HG03097 (cell line): Measurements from ENCODE around the gene OSBPL2.

Source experiments
- ATAC-seq: cut with Tn5 transposase; IDR thresholded peaks from one replicate; pipeline ENCODE4 v1.9.1; 2021; ENCODE audit not compliant: unreplicated experiment, low FRiP score

Gene OSBPL2

GRCh38 chr20:62277253-62277652 lies 38.9 kb downstream of the OSBPL2 start:
- ATAC-seq: no peak

- no peak for ATAC-seq
Measured at GRCh38 chr20:62280303-62280702, 42.0 kb downstream of the OSBPL2 start.

DNA sequence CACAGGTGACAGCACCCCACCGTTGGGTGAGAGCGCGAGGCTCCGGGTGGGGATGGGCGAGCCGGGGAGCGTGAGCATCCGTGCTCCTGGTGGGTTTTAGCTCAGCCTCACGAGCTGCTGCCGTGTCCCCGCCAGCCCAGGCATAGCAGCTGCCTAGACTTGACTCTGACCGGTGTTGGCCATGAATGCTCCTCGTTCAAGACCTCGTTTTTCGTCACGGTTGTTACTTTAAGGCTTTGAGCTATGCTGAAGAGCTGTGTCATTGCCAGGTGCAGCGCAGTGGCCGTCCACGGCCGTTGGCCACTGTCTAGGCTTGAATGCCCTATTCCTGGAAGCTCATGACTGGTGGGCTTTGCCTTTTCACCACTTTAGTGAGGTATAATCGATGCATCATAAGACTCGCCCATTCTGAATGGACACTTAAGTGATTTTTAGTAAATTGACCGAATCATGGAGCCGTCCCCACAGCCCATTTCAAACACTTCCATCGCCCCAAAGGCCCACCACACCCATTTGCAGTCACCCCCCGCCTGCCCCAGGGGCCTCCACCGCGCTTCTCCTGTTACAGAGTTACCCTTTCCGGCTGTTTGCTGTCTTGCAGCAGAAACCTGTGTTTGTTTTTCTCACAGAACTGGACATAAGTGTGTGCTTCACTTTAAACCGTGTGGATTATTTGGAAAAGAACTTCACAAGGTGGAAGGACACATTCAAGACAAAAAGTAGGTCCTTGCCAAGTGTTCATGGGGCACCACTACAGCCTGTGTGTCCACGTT lies 43.0 kb downstream of the OSBPL2 start:
- no peak for ATAC-seq

DNA sequence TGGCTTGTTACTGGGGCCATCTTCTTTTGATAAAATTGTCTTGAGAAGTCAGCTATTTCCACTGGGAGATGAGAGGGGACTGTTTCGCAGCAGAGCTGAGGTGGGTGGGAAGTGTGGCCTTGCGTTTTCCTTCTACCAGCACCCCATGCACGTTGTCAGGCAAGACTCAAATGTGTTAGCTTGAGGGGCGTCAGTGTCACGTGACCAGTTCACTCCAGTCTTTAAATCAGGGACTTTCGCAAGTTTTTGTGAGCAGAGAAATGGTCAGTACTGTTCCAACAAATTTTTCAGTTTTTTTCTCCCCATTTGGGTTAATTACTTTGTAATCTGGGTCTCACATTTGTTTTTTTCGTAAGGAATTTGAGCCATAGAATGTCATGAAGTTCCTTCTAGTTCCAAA lies 43.8 kb downstream of the OSBPL2 start:
- ATAC-seq: no peak

- ATAC-seq: no peak
Measured at GRCh38 chr20:62282877-62283503, 44.7 kb downstream of the OSBPL2 start.

DNA sequence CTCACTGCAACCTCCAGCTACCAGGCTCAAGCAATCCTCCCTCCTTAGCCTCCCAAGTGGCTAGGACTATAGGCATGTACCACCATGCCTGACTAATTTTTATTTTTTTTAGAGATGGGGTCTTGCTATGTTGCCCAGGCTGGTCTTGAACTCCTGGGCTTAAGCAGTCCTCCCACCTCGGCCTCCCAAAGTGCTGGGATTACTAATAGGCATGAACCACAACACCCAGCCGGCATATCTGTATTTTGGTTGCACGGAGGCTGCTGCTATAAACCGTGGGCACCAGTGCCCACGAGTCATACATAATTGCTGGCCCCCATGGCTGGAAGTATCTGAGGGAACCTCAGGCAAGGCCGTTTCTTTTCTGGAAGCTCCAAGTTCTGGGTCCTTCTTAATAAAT lies 46.1 kb downstream of the OSBPL2 start:
- no peak for ATAC-seq

GRCh38 chr20:62285151-62285550 lies 46.8 kb downstream of the OSBPL2 start:
- ATAC-seq: no peak

DNA sequence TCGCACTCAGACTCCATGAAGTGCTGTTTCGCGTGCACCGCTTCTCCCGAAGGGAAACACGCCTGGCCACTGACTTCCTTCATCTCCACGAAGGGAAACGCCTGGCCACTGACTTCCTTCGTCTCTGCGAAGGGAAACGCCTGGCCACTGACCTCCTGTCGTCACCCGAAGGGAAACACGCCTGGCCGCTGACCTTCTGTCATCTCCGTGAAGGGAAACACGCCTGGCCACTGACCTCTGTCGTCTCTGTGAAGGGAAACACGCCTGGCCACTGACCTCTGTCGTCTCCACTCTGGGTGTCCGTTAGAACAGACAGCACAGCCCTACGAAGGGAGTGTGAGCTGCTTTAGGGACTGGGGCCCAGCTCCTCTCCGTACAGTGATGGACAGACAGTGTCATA lies 47.4 kb downstream of the OSBPL2 start:
- ATAC-seq: no peak

DNA sequence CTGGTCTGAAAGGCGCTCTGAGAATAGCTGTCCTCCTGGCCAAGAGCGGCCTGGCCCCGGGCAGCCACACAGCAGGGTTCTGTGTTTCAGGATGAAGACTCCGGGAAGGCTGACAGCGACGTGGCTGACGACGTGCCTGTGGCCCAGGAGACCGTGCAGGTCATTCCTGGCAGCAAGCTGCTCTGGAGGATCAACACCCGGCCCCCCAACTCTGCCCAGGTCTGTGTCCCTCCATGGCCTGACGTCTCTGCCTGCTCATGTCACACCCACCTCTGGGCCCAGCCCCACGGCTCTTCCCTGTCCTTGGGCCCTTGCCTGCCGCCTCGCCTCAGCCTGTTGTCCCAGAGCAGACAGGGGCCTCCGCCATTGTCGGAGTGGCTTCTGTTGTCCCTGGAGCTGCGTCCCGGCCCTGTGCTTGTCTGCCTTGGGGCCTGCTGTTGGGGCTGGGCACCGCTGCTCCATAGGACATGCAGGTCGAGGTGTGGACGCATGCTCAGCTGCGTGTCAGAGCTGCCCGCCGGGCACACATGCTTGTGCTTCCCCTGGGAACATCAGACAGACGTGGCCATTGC lies 48.3 kb downstream of the OSBPL2 start:
- ATAC-seq: no peak

GRCh38 chr20:62287129-62287528 lies 48.8 kb downstream of the OSBPL2 start:
- ATAC-seq: no peak

DNA sequence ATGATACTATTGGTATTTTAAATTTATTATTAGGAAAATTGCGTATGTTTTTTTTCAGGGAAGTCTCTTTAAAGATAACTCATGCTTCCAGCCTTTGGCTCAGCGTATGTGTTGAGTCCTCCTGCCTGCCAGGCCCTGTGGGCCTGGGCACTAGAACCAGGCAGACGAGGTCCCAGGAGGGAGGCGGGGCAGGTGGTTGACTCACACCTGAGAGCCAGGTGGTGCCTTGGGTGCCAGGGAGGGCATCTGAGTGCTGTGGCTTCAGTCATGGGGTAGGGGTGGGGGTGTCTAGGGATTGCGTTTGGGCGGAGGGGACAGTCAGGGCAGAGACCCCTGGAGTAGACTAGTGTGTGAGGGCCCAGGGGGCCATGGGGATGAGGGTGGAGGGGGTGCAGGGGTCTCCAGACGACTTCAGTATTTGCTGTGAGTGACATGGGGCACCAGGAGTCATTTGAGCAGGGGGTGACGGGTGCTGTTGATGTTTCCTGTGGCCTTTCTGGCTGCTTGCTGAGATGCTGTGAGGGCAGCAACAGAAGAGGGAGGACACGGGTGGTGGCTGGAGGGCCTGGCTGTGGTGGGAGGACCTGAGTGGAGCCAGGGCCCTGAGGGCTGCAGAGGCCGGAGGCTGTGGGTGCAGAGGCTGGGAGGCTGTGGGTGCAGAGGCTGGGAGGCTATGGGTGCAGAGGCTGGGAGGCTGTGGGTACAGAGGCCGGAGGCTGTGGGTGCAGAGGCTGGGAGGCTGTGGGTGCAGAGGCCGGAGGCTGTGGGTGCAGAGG lies 49.6 kb downstream of the OSBPL2 start:
- ATAC-seq: no peak

DNA sequence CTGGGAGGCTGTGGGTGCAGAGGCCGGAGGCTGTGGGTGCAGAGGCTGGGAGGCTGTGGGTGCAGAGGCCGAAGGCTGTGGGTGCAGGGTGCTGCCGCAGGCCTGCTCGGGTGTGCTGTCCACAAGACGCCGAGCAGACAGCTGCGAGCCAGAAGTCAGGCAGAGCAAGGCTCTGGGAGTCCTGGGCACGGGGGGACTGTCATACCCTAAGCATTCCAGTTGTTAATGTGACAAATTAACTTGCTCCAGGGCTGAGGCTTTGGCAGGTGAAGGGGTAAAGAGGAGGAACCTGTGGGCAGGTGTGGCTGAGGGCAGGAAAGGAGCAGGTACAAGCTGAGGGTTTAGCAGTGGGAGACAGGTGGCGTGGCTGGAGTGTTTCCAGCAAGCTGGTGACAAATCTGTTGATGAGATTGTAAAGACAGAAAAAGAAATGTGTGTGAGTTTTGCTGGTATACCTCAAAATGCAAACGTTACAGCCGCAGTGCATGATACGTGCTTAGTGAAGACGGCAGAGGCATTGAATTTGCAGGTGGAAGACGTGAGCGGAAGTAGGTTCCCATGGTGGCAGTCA lies 50.3 kb downstream of the OSBPL2 start:
- no peak for ATAC-seq

- ATAC-seq: no peak
Measured at GRCh38 chr20:62289131-62289530, 50.8 kb downstream of the OSBPL2 start.

DNA sequence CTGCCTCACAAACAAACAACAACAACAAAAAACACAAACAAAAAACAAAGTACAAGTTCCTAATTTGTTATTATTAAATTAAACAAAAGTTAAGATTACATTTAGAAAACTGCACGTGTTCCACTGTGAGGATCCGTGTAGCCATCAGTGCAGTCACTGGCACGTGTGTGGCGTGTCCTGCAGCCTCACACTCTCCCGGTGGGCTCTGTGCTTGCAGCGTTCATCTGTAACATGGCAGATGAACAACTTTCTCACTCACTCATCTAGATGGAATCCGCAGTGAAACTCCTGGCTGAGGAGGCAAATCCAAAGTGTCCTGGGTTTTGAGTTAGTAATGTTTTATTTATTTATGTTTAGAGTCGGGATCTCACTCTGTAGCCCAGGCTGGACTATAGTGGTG lies 51.6 kb downstream of the OSBPL2 start:
- no peak for ATAC-seq

DNA sequence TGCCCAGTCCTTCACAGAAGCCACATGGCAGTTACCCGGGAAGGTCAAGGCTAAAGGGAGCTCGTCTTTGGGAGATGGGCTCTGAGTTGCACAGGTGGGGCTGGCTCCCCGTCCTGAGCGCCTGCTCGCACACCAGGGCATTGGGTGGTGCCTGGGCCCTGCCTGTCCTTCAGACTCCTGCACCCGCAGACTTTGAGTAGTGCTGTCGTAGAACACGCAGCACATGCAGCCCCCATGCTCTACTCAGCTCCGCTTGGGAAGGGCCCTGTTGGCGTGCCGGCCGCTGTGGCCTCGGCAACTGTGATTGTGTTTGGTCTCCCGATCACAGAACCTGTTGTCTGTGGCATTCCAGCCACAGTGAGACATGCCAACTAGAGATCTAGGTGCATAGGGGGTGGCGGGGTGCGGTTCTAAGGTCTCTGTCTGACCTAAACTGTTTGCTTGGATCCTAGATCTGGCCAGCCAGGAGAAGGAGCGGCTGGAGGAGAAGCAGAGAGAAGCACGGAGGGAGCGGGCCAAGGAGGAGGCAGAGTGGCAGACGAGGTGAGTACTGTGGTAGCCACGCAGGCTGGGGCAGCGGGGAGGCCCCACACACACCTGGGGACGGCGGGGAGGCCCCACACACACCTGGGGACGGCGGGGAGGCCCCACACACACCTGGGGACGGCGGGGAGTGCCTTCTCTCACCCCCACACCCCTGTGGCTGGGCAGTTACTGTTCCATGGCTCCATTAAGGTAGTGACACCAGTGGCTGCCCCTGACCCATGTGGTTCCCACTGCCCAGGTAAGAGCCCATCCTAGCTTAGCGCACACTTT lies 53.1 kb downstream of the OSBPL2 start:
- ATAC-seq: no peak

DNA sequence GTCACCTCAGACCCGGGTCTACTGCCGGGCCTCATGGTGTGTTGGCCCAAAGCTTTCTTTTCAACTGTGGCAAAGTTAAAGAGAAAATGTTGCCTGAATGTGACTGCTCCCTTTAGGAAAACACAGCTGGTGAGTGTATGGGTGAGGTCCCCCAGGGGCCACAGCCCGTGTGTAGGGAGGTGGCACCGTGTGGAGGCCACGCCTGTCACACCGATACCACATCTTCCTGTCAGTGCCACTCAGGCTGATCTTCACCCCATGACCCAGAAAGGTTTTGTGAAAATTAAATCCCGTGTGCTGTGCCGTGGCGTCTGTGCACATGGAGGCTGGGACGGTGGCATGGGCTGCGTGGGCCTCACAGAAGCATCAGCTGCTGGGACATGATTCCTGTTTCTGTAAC lies 53.8 kb downstream of the OSBPL2 start:
- ATAC-seq: no peak

- no peak for ATAC-seq
Measured at GRCh38 chr20:62293111-62293784, 54.9 kb downstream of the OSBPL2 start.

GRCh38 chr20:62293946-62294345 lies 55.6 kb downstream of the OSBPL2 start:
- no peak for ATAC-seq

DNA sequence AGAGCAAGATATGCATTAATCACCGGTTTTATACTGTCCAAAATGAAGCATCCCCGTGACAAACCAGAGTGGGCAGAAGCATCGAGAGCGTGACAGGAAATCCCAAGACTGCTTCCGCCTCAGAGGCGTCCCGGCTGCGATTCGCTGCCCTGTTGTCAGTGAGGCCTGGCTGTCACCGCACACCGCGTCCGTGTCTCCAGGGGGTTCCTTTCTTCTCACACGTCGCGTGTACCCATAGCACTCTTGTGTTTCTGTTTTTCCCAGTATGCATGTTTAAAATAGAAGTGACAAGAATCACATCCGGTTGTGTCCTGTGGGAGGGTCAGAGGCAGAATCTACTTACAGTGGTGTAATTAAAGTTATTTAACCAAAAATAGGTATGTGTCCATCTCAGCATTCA lies 56.2 kb downstream of the OSBPL2 start:
- ATAC-seq: no peak
